Tibial nerve (tissue), 4 donors: ENCODE results near the gene TPD52L1.

Experiments
- CTCF ChIP-seq, 5 experiments: fragments of 200-600 bp in 3 of 5; fragments of 450-650 bp in 2 of 5; sonication (generic) in 3 of 5; IDR thresholded peaks; one replicate each; pipeline ENCODE4 v1.5.1; 2016 to 2019; ENCODE audit warnings: antibody characterized with exemption in 5 of 5, mild to moderate bottlenecking in 3 of 5, moderate library complexity in 2 of 5
- EP300 ChIP-seq, 2 donors: sonication (generic); formaldehyde crosslinking; IDR thresholded peaks; one replicate each; pipeline ENCODE4 v1.6.1; 2017; ENCODE audit warnings: antibody characterized with exemption in 2 of 2, mild to moderate bottlenecking in 1 of 2
- POLR2A ChIP-seq, 2 donors: fragments of 450-650 bp; IDR thresholded peaks; one replicate each; pipeline ENCODE4 v1.6.1; 2017; ENCODE audit warnings: antibody characterized with exemption in 2 of 2, mild to moderate bottlenecking in 2 of 2, moderate library complexity in 2 of 2

- TF ChIP-seq EP300 (IDR thresholded peaks at IDR 0.05) = no peak
- TF ChIP-seq CTCF (IDR thresholded peaks at IDR 0.05) = no peak
- TF ChIP-seq POLR2A (IDR thresholded peaks at IDR 0.05) = no peak
These were observed 47.4 kb downstream of the TPD52L1 start for GRCh38 chr6:125200941-125201340.
